Adrenal gland (tissue), 5 donors: ENCODE measurements around the gene MAL.

Source experiments
- POLR2A ChIP-seq, 2 donors: fragments of 450-650 bp; IDR thresholded peaks; one replicate each; pipeline ENCODE4 v1.6.1; 2017; ENCODE audit warnings: antibody characterized with exemption in 2 of 2, mild to moderate bottlenecking in 2 of 2, moderate library complexity in 1 of 2
- TF ChIP-seq, protein P1 (sequence below), 6 experiments: fragments of 450-650 bp in 4 of 6; fragments of 200-600 bp in 2 of 6; sonication (generic) in 1 of 6; IDR thresholded peaks; 1 replicate in 5 of 6; 2 replicates in 1 of 6; pipeline versions ENCODE4 v1.5.1 to v1.8.0; 2016 to 2021; ENCODE audit warnings: antibody characterized with exemption in 6 of 6, mild to moderate bottlenecking in 2 of 6, moderate library complexity in 1 of 6
- donor health status: DM: no; HTN: no; CAD: no.

DNA sequence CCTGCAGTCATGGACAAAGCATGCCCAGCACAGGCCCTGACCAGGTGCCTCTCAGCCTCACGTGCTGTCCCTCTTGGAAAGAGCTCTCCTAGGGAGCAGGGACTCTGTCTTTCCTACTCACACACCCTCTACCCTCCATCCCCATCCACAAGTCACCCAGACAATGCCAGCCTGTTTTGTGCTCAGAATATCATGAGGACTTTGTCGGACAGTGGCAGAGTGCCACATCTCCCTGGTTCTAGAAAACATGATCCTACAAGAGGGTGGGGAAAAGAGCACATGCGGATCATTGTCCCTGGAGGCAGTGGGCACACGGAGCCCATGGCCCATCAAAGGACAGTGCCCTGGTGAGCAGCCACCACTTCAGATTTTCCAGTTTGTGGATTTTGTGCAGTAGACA lies 3.7 kb upstream of the MAL start:
- TF ChIP-seq, protein P1, sequence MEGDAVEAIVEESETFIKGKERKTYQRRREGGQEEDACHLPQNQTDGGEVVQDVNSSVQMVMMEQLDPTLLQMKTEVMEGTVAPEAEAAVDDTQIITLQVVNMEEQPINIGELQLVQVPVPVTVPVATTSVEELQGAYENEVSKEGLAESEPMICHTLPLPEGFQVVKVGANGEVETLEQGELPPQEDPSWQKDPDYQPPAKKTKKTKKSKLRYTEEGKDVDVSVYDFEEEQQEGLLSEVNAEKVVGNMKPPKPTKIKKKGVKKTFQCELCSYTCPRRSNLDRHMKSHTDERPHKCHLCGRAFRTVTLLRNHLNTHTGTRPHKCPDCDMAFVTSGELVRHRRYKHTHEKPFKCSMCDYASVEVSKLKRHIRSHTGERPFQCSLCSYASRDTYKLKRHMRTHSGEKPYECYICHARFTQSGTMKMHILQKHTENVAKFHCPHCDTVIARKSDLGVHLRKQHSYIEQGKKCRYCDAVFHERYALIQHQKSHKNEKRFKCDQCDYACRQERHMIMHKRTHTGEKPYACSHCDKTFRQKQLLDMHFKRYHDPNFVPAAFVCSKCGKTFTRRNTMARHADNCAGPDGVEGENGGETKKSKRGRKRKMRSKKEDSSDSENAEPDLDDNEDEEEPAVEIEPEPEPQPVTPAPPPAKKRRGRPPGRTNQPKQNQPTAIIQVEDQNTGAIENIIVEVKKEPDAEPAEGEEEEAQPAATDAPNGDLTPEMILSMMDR (IDR thresholded peaks at IDR 0.05): no peak
- no peak for TF ChIP-seq POLR2A (IDR thresholded peaks at IDR 0.05)
